Tibial artery (tissue), 4 donors: ENCODE results near the gene TGFBR3.

Experiments
- DNase-seq, 2 donors: peaks; one replicate each; pipeline ENCODE4 v3.0.0-alpha.2; 2019
- H3K27ac ChIP-seq, 2 donors: fragments of 200-600 bp; sonication (generic) in 1 of 2; 1 replicate in 1 of 2; 2 replicates in 1 of 2; pipeline ENCODE4 v1.5.1; 2018 to 2019; ENCODE audit warnings: mild to moderate bottlenecking in 1 of 2
- H3K27me3 ChIP-seq, 2 donors: fragments of 200-600 bp; sonication (generic) in 1 of 2; one replicate each; pipeline versions ENCODE4 v1.5.1 to v1.6.0; 2016 to 2019
- H3K36me3 ChIP-seq, 3 donors: fragments of 200-600 bp; sonication (generic) in 2 of 3; one replicate each; pipeline ENCODE4 v1.5.1; 2016 to 2019; ENCODE audit warnings: mild to moderate bottlenecking in 2 of 3
- H3K4me1 ChIP-seq, 4 donors: fragments of 200-600 bp; sonication (generic) in 2 of 4; 1 replicate in 3 of 4; 2 replicates in 1 of 4; pipeline ENCODE4 v1.5.1; 2016 to 2019
- H3K4me3 ChIP-seq, 2 donors: fragments of 200-600 bp; sonication (generic) in 1 of 2; 1 replicate in 1 of 2; 2 replicates in 1 of 2; pipeline ENCODE4 v1.5.1; 2018 to 2019; ENCODE audit warnings: mild to moderate bottlenecking in 2 of 2
- H3K9me3 ChIP-seq, 3 donors: fragments of 200-600 bp; sonication (generic) in 1 of 3; one replicate each; pipeline ENCODE4 v1.5.1; 2016 to 2019
- CTCF ChIP-seq, 2 experiments: fragments of 200-600 bp in 1 of 2; fragments of 450-650 bp in 1 of 2; IDR thresholded peaks; one replicate each; pipeline ENCODE4 v1.5.1; 2017 to 2019; ENCODE audit warnings: antibody characterized with exemption in 2 of 2, mild to moderate bottlenecking in 1 of 2, moderate library complexity in 1 of 2
- intact Hi-C: fragments of 100-400 bp; cut with DNase I; formaldehyde crosslinking; loops from one replicate; pipeline ENCODE4 v1.15.0; 2023; ENCODE audit warnings: low total_unique reads

Gene TGFBR3

GRCh38 chr1:91792489-91793071 is 93.4 kb downstream of the TGFBR3 start:
- intact Hi-C loops: no loop called here

GRCh38 chr1:91791691-91792488 is 94.1 kb downstream of the TGFBR3 start:
- Histone ChIP-seq H3K9me3 (no peaks in the 10 kb centered on the region), H3K27me3 (no peaks in the 10 kb centered on the region), H3K4me3 (no peak overlapping the region), H3K4me1 (peaks cover 0 to 38% (median 13%) of the 10 kb centered on the region in 4 donors), H3K27ac (no peak overlapping the region), H3K36me3 (peaks cover 0 to 4% (median 0%) of the 10 kb centered on the region in 3 donors)
- no peak for TF ChIP-seq CTCF (IDR thresholded peaks at IDR 0.05)
- DNase-seq: no peak
- intact Hi-C loops: no loop called here

More at GRCh38 chr1:91792489-91793071, 93.4 kb downstream of the TGFBR3 start:
- peaks cover 0 to 38% (median 13%) of the 10 kb centered on the region in 4 donors for H3K4me1 ChIP-seq
- no peak for DNase-seq
- TF ChIP-seq CTCF (IDR thresholded peaks at IDR 0.05): no peak
- H3K4me3 ChIP-seq: no peak overlapping the region
- peaks cover 0 to 5% (median 0%) of the 10 kb centered on the region in 3 donors for H3K36me3 ChIP-seq
- no peak overlapping the region for H3K27ac ChIP-seq
- H3K27me3 ChIP-seq: no peaks in the 10 kb centered on the region
- no peaks in the 10 kb centered on the region for H3K9me3 ChIP-seq

GRCh38 chr1:91791103-91791502 is 94.8 kb downstream of the TGFBR3 start:
- intact Hi-C loops: no loop called here
- Histone ChIP-seq H3K27ac (no peak overlapping the region), H3K4me3 (no peak overlapping the region), H3K9me3 (no peaks in the 10 kb centered on the region), H3K4me1 (peaks cover 0 to 35% (median 13%) of the 10 kb centered on the region in 4 donors), H3K27me3 (no peaks in the 10 kb centered on the region), H3K36me3 (no peaks in the 10 kb centered on the region)
- no peak for TF ChIP-seq CTCF (IDR thresholded peaks at IDR 0.05)
- no peak for DNase-seq

GRCh38 chr1:91790392-91790791 is 95.6 kb downstream of the TGFBR3 start:
- Histone ChIP-seq H3K27ac (no peak overlapping the region), H3K4me3 (no peak overlapping the region), H3K36me3 (no peaks in the 10 kb centered on the region), H3K9me3 (no peaks in the 10 kb centered on the region), H3K27me3 (no peaks in the 10 kb centered on the region), H3K4me1 (peaks cover 0 to 30% (median 10%) of the 10 kb centered on the region in 4 donors)
- TF ChIP-seq CTCF (IDR thresholded peaks at IDR 0.05): no peak
- intact Hi-C loops: no loop called here
- DNase-seq: no peak

- no peaks in the 10 kb centered on the region for H3K36me3 ChIP-seq
- H3K27me3 ChIP-seq: no peaks in the 10 kb centered on the region
- intact Hi-C loops: no loop called here
- H3K9me3 ChIP-seq: no peaks in the 10 kb centered on the region
- DNase-seq: no peak
- H3K4me3 ChIP-seq: no peak overlapping the region
- no peak for TF ChIP-seq CTCF (IDR thresholded peaks at IDR 0.05)
- no peak overlapping the region for H3K27ac ChIP-seq
- peaks cover 0 to 37% (median 16%) of the 10 kb centered on the region in 4 donors for H3K4me1 ChIP-seq
Measured at GRCh38 chr1:91789273-91789997, 96.5 kb downstream of the TGFBR3 start.
